ENCODE data around the gene ZNF532. TPM values are rescaled to one million over a fixed set of nuclear protein-coding genes. Genes with fewer than 3 reads are reported as not detected.

ZNF532 gene
- total RNA-seq (10 to 100 TPM; 56.2 to 66.2 TPM), polyA plus RNA-seq (ENCODE audit: insufficient read length in 6 of 6) (100 to 1,000 TPM; 138 to 153 (median 146) TPM)
- long read RNA-seq, donor 1, full-length matches to known transcripts, result 37 of 52 reads
- long read RNA-seq, donor 1, partial matches to known transcripts, result 15 of 52 reads
- long read RNA-seq, donor 1, other reads (novel, unspliced or antisense), result 0 of 52 reads
- long read RNA-seq, donor 2, full-length matches to known transcripts, result 26 of 43 reads
- long read RNA-seq, donor 2, partial matches to known transcripts, result 17 of 43 reads
- long read RNA-seq, donor 2, other reads (novel, unspliced or antisense), result 0 of 43 reads
- long read RNA-seq, donor 3, full-length matches to known transcripts, result 18 of 18 reads
- long read RNA-seq, donor 3, partial matches to known transcripts, result 0 of 18 reads
- long read RNA-seq, donor 3, other reads (novel, unspliced or antisense), result 0 of 18 reads
- long read RNA-seq, donor 4, partial matches to known transcripts, result 0 of 1 reads
- long read RNA-seq, donor 4, other reads (novel, unspliced or antisense), result 1 of 1 reads
- long read RNA-seq, donor 5, full-length matches to known transcripts, result 16 of 45 reads
- long read RNA-seq, donor 5, partial matches to known transcripts, result 29 of 45 reads
- long read RNA-seq, donor 5, other reads (novel, unspliced or antisense), result 0 of 45 reads
- long read RNA-seq, donor 6, full-length matches to known transcripts, result 10 of 79 reads
- long read RNA-seq, donor 6, partial matches to known transcripts, result 64 of 79 reads
- long read RNA-seq, donor 6, other reads (novel, unspliced or antisense), result 5 of 79 reads
- long read RNA-seq, donor 7, full-length matches to known transcripts, result 6 of 6 reads
- long read RNA-seq, donor 7, partial matches to known transcripts, result 0 of 6 reads
- long read RNA-seq, donor 7, other reads (novel, unspliced or antisense), result 0 of 6 reads
- long read RNA-seq, donor 8, full-length matches to known transcripts, result 15 of 125 reads
- long read RNA-seq, donor 8, partial matches to known transcripts, result 110 of 125 reads
- long read RNA-seq, donor 8, other reads (novel, unspliced or antisense), result 0 of 125 reads
- long read RNA-seq, donor 9, result 0 reads
- long read RNA-seq, donor 10, result 0 reads
- long read RNA-seq, donor 11, result 0 reads
- long read RNA-seq, donor 12, full-length matches to known transcripts, result 12 of 12 reads
- long read RNA-seq, donor 12, partial matches to known transcripts, result 0 of 12 reads
- long read RNA-seq, donor 12, other reads (novel, unspliced or antisense), result 0 of 12 reads

- Histone ChIP-seq H3K4me3 (peak within 1 kb of the TSS; percentile 37 to 44), H3K9me3 (no peaks in the 10 kb centered on the region), H3K36me3 (peaks cover 0 to 14% of the 10 kb centered on the region in 2 donors), H3K27ac (peak within 1 kb of the TSS; percentile 86 to 96), H3K4me1 (peaks cover 7 to 46% of the 10 kb centered on the region in 2 donors), H3K27me3 (peaks cover 0 to 32% of the 10 kb centered on the region in 2 donors)
- no peak for TF ChIP-seq CTCF (IDR thresholded peaks at IDR 0.05)
- ATAC-seq, result peak; percentile 62
- DNase-seq, result peak in 3 of 4 donors; percentile 56 to 85 (median 76)
- intact Hi-C loops (cut with DNase I), result no loop called here
These were observed at the start of gene ZNF532 for GRCh38 chr18:58864146-58865032. ZNF532 (plus strand) TSS chr18:58864877. CDS start in a region left out here.

- Histone ChIP-seq H3K27me3 (no peaks in the 10 kb centered on the region), H3K27ac (no peak overlapping the region), H3K36me3 (no peaks in the 10 kb centered on the region), H3K9me3 (no peaks in the 10 kb centered on the region), H3K4me3 (no peak overlapping the region), H3K4me1 (no peaks in the 10 kb centered on the region)
- intact Hi-C loops (cut with DNase I), result no loop called here
- DNase-seq, result peak in 2 of 4 donors; percentile 26 to 42
- no peak for ATAC-seq
- TF ChIP-seq CTCF (IDR thresholded peaks at IDR 0.05), result no peak
These were observed 45.6 kb upstream of the ZNF532 start for GRCh38 chr18:58819051-58819450.

- intact Hi-C loops (cut with DNase I), result no loop called here
- no peaks in the 10 kb centered on the region for H3K9me3 ChIP-seq
- no peak overlapping the region for H3K27ac ChIP-seq
- TF ChIP-seq CTCF (IDR thresholded peaks at IDR 0.05), result no peak
- no peaks in the 10 kb centered on the region for H3K4me1 ChIP-seq
- DNase-seq (no peak), ATAC-seq (no peak)
- H3K27me3 ChIP-seq, result no peaks in the 10 kb centered on the region
- H3K4me3 ChIP-seq, result no peak overlapping the region
- H3K36me3 ChIP-seq, result no peaks in the 10 kb centered on the region
These were observed 44.4 kb upstream of the ZNF532 start for GRCh38 chr18:58820251-58820650.

GRCh38 chr18:58822944-58823343 is 41.7 kb upstream of the ZNF532 start:
- Histone ChIP-seq H3K27ac (no peak overlapping the region), H3K27me3 (no peaks in the 10 kb centered on the region), H3K4me3 (no peak overlapping the region), H3K4me1 (no peaks in the 10 kb centered on the region), H3K36me3 (no peaks in the 10 kb centered on the region), H3K9me3 (no peaks in the 10 kb centered on the region)
- DNase-seq, result no peak
- TF ChIP-seq CTCF (IDR thresholded peaks at IDR 0.05), result no peak
- intact Hi-C loops (cut with DNase I), result no loop called here
- ATAC-seq, result no peak

All from left lung (tissue), 14 donors.